B cell (primary cell): ENCODE results near the gene ERCC4. TPM values are rescaled to one million over a fixed set of nuclear protein-coding genes. Genes with fewer than 3 reads are reported as not detected.

ENCODE experiments used
- ATAC-seq: fragments of 200-7000 bp; cut with Tn5 transposase; one replicate; pipeline ENCODE4 v1.10.0; 2021; ENCODE audit warnings: low read depth, mild to moderate bottlenecking, moderate number of reproducible peaks, moderate library complexity
- CTCF ChIA-PET: fragments of 350-600 bp; sonication (Branson Sonifier 250); formaldehyde crosslinking; loops from one replicate; lab custom pipeline; 2021; ENCODE audit warnings: antibody characterized with exemption, inconsistent platforms; lab: Charles Lee
- POLR2A ChIA-PET: fragments of 350-600 bp; sonication (Branson Sonifier 250); formaldehyde crosslinking; loops from one replicate; lab custom pipeline; 2021; ENCODE audit warnings: antibody characterized with exemption; lab: Charles Lee
- DNase-seq: peaks from one replicate; pipeline ENCODE4 v3.0.0; 2013
- H2AFZ ChIP-seq: 2 replicates; pipeline ENCODE4 v1.6.1; 2012; ENCODE audit warnings: mild to moderate bottlenecking, low read depth, low read length; ENCODE audit not compliant: insufficient read depth, poor library complexity, severe bottlenecking
- H3K27ac ChIP-seq, 2 donors: 1 replicate in 1 of 2; 2 replicates in 1 of 2; pipeline ENCODE4 v1.5.1; 2012 to 2013; ENCODE audit warnings: low read length in 2 of 2, mild to moderate bottlenecking in 2 of 2, moderate library complexity in 1 of 2
- H3K27me3 ChIP-seq, 4 experiments: fragments of 200-600 bp in 1 of 4; sonication (generic) in 1 of 4; replicated peaks in 1 of 4; 1 replicate in 2 of 4; 2 replicates in 2 of 4; pipeline versions ENCODE4 v1.6.1 to v1.7.0; 2013 to 2016; ENCODE audit warnings: low read length in 3 of 4, mild to moderate bottlenecking in 2 of 4, mixed read lengths in 1 of 4, moderate library complexity in 1 of 4; ENCODE audit not compliant: insufficient read depth in 4 of 4, control insufficient read depth in 3 of 4; ENCODE audit errors: control extremely low read depth in 1 of 4
- H3K36me3 ChIP-seq, 2 experiments: replicated peaks in 1 of 2; 1 replicate in 1 of 2; 2 replicates in 1 of 2; pipeline versions ENCODE4 v1.6.1 to v1.7.1; 2013; ENCODE audit warnings: low read length in 1 of 2; ENCODE audit not compliant: insufficient read depth in 2 of 2, control insufficient read depth in 1 of 2; ENCODE audit errors: control extremely low read depth in 1 of 2, extremely low read depth in 1 of 2
- H3K4me1 ChIP-seq, 2 donors: fragments of 200-600 bp in 1 of 2; sonication (generic) in 1 of 2; 1 replicate in 1 of 2; 2 replicates in 1 of 2; pipeline versions ENCODE4 v1.5.1 to v1.6.1; 2013 to 2017; ENCODE audit warnings: low read length in 2 of 2; ENCODE audit not compliant: control insufficient read depth in 2 of 2, insufficient read depth in 2 of 2
- H3K4me2 ChIP-seq: replicated peaks from 2 replicates; pipeline ENCODE3; 2012; ENCODE audit warnings: mild to moderate bottlenecking, low read depth, low read length; ENCODE audit not compliant: poor library complexity, severe bottlenecking
- H3K4me3 ChIP-seq, 5 experiments: fragments of 200-600 bp in 1 of 5; sonication (generic) in 1 of 5; 1 replicate in 3 of 5; 2 replicates in 2 of 5; pipeline versions ENCODE4 v1.5.1 to v1.7.0; 2011 to 2016; ENCODE audit warnings: low read length in 4 of 5, mild to moderate bottlenecking in 4 of 5, low read depth in 2 of 5, control low read depth in 1 of 5, moderate library complexity in 1 of 5; ENCODE audit not compliant: insufficient read depth in 1 of 5; ENCODE audit errors: control extremely low read depth in 1 of 5, extremely low read depth in 1 of 5
- H3K79me2 ChIP-seq: fragments of 200-600 bp; sonication (generic); one replicate; pipeline ENCODE4 v1.6.0; 2016; ENCODE audit warnings: low read length; ENCODE audit not compliant: control insufficient read depth, insufficient read depth
- H3K9ac ChIP-seq: fragments of 200-600 bp; sonication (generic); 2 replicates; pipeline ENCODE4 v1.6.1; 2017; ENCODE audit warnings: mild to moderate bottlenecking, low read length, moderate library complexity
- H3K9me3 ChIP-seq, 3 donors: one replicate each; pipeline versions ENCODE4 v1.6.1 to v1.7.1; 2013; ENCODE audit warnings: low read length in 2 of 3; ENCODE audit not compliant: control insufficient read depth in 2 of 3, insufficient read depth in 1 of 3; ENCODE audit errors: control extremely low read depth in 1 of 3
- H4K20me1 ChIP-seq: 2 replicates; pipeline ENCODE4 v1.6.0; 2012; ENCODE audit warnings: mild to moderate bottlenecking, low read length; ENCODE audit not compliant: insufficient read depth, control insufficient read depth, poor library complexity, severe bottlenecking
- H3K27ac Mint-ChIP-seq: one replicate; pipeline ENCODE4 v1.8.0; 2021; ENCODE audit warnings: mixed read lengths
- H3K27me3 Mint-ChIP-seq: one replicate; pipeline ENCODE4 v1.8.0; 2021; ENCODE audit warnings: mixed read lengths
- H3K4me1 Mint-ChIP-seq: one replicate; pipeline ENCODE4 v1.8.0; 2021; ENCODE audit warnings: mixed read lengths
- H3K4me3 Mint-ChIP-seq: one replicate; pipeline ENCODE4 v1.8.0; 2021; ENCODE audit warnings: mixed read lengths
- H3K9me3 Mint-ChIP-seq: one replicate; pipeline ENCODE4 v1.8.0; 2022; ENCODE audit warnings: mixed read lengths; ENCODE audit not compliant: insufficient read depth
- CTCF ChIP-seq: fragments of 200-600 bp; IDR thresholded peaks from one replicate; pipeline ENCODE4 v1.8.0; 2022; ENCODE audit warnings: antibody characterized with exemption, mild to moderate bottlenecking
- EZH2 ChIP-seq: IDR thresholded peaks from 2 replicates; pipeline ENCODE4 v1.6.1; 2012; ENCODE audit warnings: borderline replicate concordance, low read depth, mild to moderate bottlenecking, moderate library complexity, low read length; ENCODE audit not compliant: insufficient read depth, poor library complexity, severe bottlenecking
- WGBS: methylation state at CpG from one replicate; pipeline ENCODE4 v1.1.5; 2013; ENCODE audit warnings: missing lambda C conversion rate; ENCODE audit not compliant: insufficient coverage; 5-methylcytosine and 5-hydroxymethylcytosine counted together
- intact Hi-C: fragments of 100-400 bp; cut with micrococcal nuclease; formaldehyde crosslinking; loops from one replicate; pipeline ENCODE4 v1.10.0; 2022
- polyA plus RNA-seq: library from polyadenylated mRNA; depleted of rRNA; stranded (reverse); fragments of >200 nt; gene quantifications from 2 replicates; pipeline ENCODE4 v1.2.3, GENCODE V29; 2012
- total RNA-seq, 2 donors: library from RNA; stranded (reverse); fragments of 120-200 nt in 1 of 2; gene quantifications; 1 replicate in 1 of 2; 2 replicates in 1 of 2; pipeline versions ENCODE4 v1.2.3 to v1.2.4, GENCODE V29; 2013 to 2022

The ERCC4 gene
- total and polyA plus RNA-seq, 2 donors (not counting 1 experiment from before 2014, with no cell fraction given): 1.0 to 11.9 TPM

GRCh38 chr16:13906168-13907089 lies 13.5 kb upstream of the ERCC4 start:
- no peaks in the 10 kb centered on the region for H3K36me3 ChIP-seq
- Mint-ChIP-seq H3K9me3 (peaks cover 2% of the 10 kb centered on the region), H3K27ac (peak overlapping the region; percentile 8), H3K4me3 (peak overlapping the region; percentile 40), H3K4me1 (peaks cover 7% of the 10 kb centered on the region), H3K27me3 (peaks cover 41% of the 10 kb centered on the region)
- ChIA-PET CTCF (interaction anchor here (0.6 to 2.3 kb wide), 2 partner anchors 9 to 12 kb away, joined by 3 to 15 read pairs; partner anchors contain the start of gene ERCC4), POLR2A (no interaction called here)
- ATAC-seq: peak; percentile 75
- TF ChIP-seq EZH2 (no peak), CTCF (no peak)
- H3K27ac ChIP-seq: no peak overlapping the region
- peak overlapping the region; percentile 39 for H3K4me2 ChIP-seq
- peak; percentile 54 for DNase-seq
- H3K9me3 ChIP-seq: peaks cover 0 to 5% (median 0%) of the 10 kb centered on the region in 3 donors
- H3K4me1 ChIP-seq: peaks cover 6 to 11% of the 10 kb centered on the region in 2 donors
- H2AFZ ChIP-seq: peak overlapping the region; percentile 43
- no peak overlapping the region for H3K9ac ChIP-seq
- no peaks in the 10 kb centered on the region for H3K79me2 ChIP-seq
- H3K4me3 ChIP-seq: peak overlapping the region in 2 of 5 experiments; percentile 5 to 41
- peaks cover 0 to 7% (median 4%) of the 10 kb centered on the region in 4 experiments for H3K27me3 ChIP-seq
- WGBS: 43% methylated on average over 3 of the region's 10 CpGs
- intact Hi-C loops: no loop called here
- no peaks in the 10 kb centered on the region for H4K20me1 ChIP-seq

GRCh38 chr16:13907431-13907830 lies 12.5 kb upstream of the ERCC4 start:
- ChIA-PET POLR2A (no interaction called here), CTCF (interaction anchor here (2.3 kb wide), 1 partner anchor 11 kb away, joined by 15 read pairs; the partner anchor contains the start of gene ERCC4)
- peaks cover 0 to 5% (median 4%) of the 10 kb centered on the region in 3 donors for H3K9me3 ChIP-seq
- no peak overlapping the region for H3K9ac ChIP-seq
- intact Hi-C loops: no loop called here
- H3K4me1 Mint-ChIP-seq: peaks cover 7% of the 10 kb centered on the region
- no peaks in the 10 kb centered on the region for H3K79me2 ChIP-seq
- no peaks in the 10 kb centered on the region for H4K20me1 ChIP-seq
- 73% methylated on average over 2 of the region's 3 CpGs for WGBS
- H2AFZ ChIP-seq: no peak overlapping the region
- H3K27ac ChIP-seq: no peak overlapping the region
- peaks cover 41% of the 10 kb centered on the region for H3K27me3 Mint-ChIP-seq
- H3K4me2 ChIP-seq: no peak overlapping the region
- H3K4me3 ChIP-seq: no peak overlapping the region
- H3K27me3 ChIP-seq: peaks cover 0 to 7% (median 4%) of the 10 kb centered on the region in 4 experiments
- no peak for TF ChIP-seq CTCF
- TF ChIP-seq EZH2: no peak
- H3K4me3 Mint-ChIP-seq: no peak overlapping the region
- peaks cover 2% of the 10 kb centered on the region for H3K9me3 Mint-ChIP-seq
- DNase-seq: no peak
- H3K27ac Mint-ChIP-seq: no peak overlapping the region
- no peaks in the 10 kb centered on the region for H3K36me3 ChIP-seq
- no peak for ATAC-seq
- peaks cover 6 to 11% of the 10 kb centered on the region in 2 donors for H3K4me1 ChIP-seq
